ENCODE data around the gene TMEM209. TPM values are rescaled to one million over a fixed set of nuclear protein-coding genes. Genes with fewer than 3 reads are reported as not detected.

The TMEM209 gene
- polyA plus RNA-seq, 2 of the 4 experiments (the other 2 are of a cell fraction) = 12.8 to 36.6 TPM

DNA sequence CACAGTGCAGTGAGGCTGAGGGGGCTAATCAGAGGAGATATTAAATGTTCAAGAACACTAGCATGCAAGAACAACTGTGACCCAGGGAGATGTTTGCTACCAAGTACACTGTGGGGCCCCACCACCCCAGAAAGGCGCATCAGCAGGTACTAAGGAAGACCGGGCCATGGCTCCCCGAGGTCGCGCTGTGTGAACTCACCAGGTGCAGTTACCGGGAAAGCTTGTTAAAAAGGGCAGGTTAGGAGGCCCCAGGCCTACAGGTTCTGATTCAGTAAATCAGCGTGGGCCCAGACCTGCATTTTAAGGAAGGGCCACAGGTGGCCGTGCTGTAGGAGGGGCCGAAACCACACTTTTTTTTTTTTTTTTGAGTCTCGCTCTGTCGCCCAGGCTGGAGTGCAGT, 54.6 kb downstream of the TMEM209 start:
- no peak overlapping the region for H3K4me2 ChIP-seq
- POLR2A ChIA-PET = no interaction called here
- no peak overlapping the region for H3K4me3 ChIP-seq
- no peaks in the 10 kb centered on the region for H3K4me1 ChIP-seq
- H3K27ac ChIP-seq = no peak overlapping the region
- FAIRE-seq (no peak), ATAC-seq (no peak), DNase-seq (ENCODE audit: low read depth in 1 of 2, low spot score in 1 of 2) (no peak)
- 86% methylated on average over 11 of the region's 11 CpGs for WGBS (ENCODE audit: missing lambda C conversion rate)
- TF ChIP-seq KDM5A (IDR thresholded peaks at IDR 0.05) (no peak), HDAC2 (IDR thresholded peaks at IDR 0.05) (no peak), KDM1A (IDR thresholded peaks at IDR 0.05; ENCODE audit: low read depth) (no peak)
- TF ChIP-seq, protein P1, sequence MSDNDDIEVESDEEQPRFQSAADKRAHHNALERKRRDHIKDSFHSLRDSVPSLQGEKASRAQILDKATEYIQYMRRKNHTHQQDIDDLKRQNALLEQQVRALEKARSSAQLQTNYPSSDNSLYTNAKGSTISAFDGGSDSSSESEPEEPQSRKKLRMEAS (IDR thresholded peaks at IDR 0.05) = no peak
- H3K9me3 ChIP-seq = no peaks in the 10 kb centered on the region
- CTCF ChIA-PET = interaction anchor here (0.8 kb wide), 1 partner anchor 79 kb away, joined by 3 read pairs; no protein-coding TSS in a partner anchor

GRCh38 chr7:130149281-130150139, 55.7 kb downstream of the TMEM209 start:
- FAIRE-seq = no peak
- DNase-seq (ENCODE audit: low read depth in 1 of 2, low spot score in 1 of 2) = no peak
- Histone ChIP-seq H3K9me3 (no peaks in the 10 kb centered on the region), H3K4me2 (no peak overlapping the region), H3K4me3 (no peak overlapping the region), H3K27ac (no peak overlapping the region), H3K4me1 (peaks cover 6% of the 10 kb centered on the region; the same call in 2 of the 3 replicates)
- ChIA-PET POLR2A (no interaction called here), CTCF (interaction anchor here (0.7 to 0.8 kb wide), 2 partner anchors 77 to 529 kb away, joined by 3 read pairs; no protein-coding TSS in a partner anchor)
- TF ChIP-seq, protein P2, sequence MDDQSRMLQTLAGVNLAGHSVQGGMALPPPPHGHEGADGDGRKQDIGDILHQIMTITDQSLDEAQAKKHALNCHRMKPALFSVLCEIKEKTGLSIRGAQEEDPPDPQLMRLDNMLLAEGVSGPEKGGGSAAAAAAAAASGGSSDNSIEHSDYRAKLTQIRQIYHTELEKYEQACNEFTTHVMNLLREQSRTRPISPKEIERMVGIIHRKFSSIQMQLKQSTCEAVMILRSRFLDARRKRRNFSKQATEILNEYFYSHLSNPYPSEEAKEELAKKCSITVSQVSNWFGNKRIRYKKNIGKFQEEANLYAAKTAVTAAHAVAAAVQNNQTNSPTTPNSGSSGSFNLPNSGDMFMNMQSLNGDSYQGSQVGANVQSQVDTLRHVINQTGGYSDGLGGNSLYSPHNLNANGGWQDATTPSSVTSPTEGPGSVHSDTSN (IDR thresholded peaks at IDR 0.05) = no peak
- WGBS (ENCODE audit: missing lambda C conversion rate) = 78% methylated on average over 16 of the region's 20 CpGs
- no peak for ATAC-seq

DNA sequence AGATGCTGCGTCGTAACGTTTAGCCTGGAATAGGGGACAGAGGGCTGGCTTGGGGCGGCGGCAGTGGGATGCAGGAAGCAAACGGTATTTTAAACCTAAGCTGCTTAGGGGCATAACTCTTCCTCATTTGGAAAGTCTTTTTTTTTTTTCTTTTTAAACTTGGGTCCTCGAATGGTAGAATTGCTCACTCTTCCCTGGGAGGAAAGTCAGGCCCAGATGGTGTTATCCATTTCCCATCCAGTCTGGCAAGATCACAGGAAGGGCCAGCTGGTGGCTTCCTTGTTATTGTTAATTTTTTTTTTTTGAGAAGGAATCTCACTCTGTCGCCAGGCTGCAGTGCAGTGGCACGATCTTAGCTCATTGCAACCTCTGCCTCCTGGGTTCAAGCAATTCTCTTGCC, 56.6 kb downstream of the TMEM209 start:
- FAIRE-seq = no peak
- Histone ChIP-seq H3K4me3 (no peak overlapping the region), H3K4me1 (peaks cover 13% of the 10 kb centered on the region), H3K4me2 (no peak overlapping the region), H3K9me3 (no peaks in the 10 kb centered on the region), H3K27ac (no peak overlapping the region)
- no peak for DNase-seq (ENCODE audit: low read depth in 1 of 2, low spot score in 1 of 2)
- TF ChIP-seq HEYL (CRISPR knock-in tag; IDR thresholded peaks at IDR 0.05) (no peak), ZFP36 (IDR thresholded peaks at IDR 0.05; ENCODE audit: borderline replicate concordance, partially characterized antibody) (no peak)
- TF ChIP-seq, protein P3, sequence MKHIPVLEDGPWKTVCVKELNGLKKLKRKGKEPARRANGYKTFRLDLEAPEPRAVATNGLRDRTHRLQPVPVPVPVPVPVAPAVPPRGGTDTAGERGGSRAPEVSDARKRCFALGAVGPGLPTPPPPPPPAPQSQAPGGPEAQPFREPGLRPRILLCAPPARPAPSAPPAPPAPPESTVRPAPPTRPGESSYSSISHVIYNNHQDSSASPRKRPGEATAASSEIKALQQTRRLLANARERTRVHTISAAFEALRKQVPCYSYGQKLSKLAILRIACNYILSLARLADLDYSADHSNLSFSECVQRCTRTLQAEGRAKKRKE (CRISPR knock-in tag; IDR thresholded peaks at IDR 0.05; ENCODE audit: low read depth) = no peak
- ChIA-PET CTCF (interaction anchor here (0.6 kb wide), 1 partner anchor 286 kb away, joined by 3 read pairs; no protein-coding TSS in a partner anchor), POLR2A (no interaction called here)
- no peak for ATAC-seq
- 84% methylated on average over 9 of the region's 9 CpGs for WGBS (ENCODE audit: missing lambda C conversion rate)

DNA sequence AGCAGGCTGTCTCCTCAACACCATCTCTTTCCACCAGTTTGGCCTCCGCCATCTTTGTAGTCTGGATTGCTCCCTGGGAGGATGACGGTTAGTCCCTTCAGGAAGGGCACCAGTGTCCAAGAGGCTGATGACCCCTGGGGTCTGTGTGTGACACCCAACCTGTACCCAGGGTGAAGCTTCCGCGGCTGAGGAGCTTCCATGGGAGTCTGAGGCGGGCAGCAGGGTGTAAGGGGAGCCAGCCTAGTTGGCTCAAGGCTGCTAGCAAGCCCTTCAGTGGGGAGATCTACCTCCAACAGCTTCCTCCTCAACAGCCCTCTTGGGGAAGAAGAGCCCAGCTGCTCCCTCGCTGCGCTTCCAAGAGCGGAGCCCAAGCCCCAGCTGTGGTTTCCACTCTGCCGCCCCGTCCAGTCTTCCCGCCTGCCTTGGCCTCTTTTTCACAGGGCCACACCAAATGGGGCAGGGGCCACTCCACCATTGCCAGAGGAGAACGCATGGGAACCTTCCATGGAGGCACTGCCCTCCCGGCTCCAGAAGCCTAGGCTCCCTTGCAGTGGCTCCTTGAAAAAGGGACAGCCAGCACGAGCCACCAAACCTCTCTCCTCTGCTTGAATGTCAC, 57.4 kb downstream of the TMEM209 start:
- FAIRE-seq = no peak
- POLR2A ChIA-PET = no interaction called here
- 86% methylated on average over 14 of the region's 14 CpGs for WGBS (ENCODE audit: missing lambda C conversion rate)

More for the DNA sequence above, 57.4 kb downstream of the TMEM209 start:
- CTCF ChIA-PET = interaction anchor here (0.6 to 1.0 kb wide), 2 partner anchors 12 to 287 kb away, joined by 3 read pairs; no protein-coding TSS in a partner anchor
- H3K4me2 ChIP-seq = no peak overlapping the region
- H3K4me3 ChIP-seq = no peak overlapping the region
- no peak for DNase-seq (ENCODE audit: low read depth in 1 of 2, low spot score in 1 of 2)
- no peak overlapping the region for H3K27ac ChIP-seq
- H3K4me1 ChIP-seq = peaks cover 13% of the 10 kb centered on the region
- no peak for ATAC-seq
- no peak for TF ChIP-seq CHD2 (IDR thresholded peaks at IDR 0.05; ENCODE audit: low read length, partially characterized antibody)
- TF ChIP-seq HEYL (CRISPR knock-in tag; IDR thresholded peaks at IDR 0.05) = no peak
- TF ChIP-seq ZC3H11A (IDR thresholded peaks at IDR 0.05) = no peak
- no peak for TF ChIP-seq FOSB (CRISPR knock-in tag; IDR thresholded peaks at IDR 0.05)
- no peak for TF ChIP-seq MAFK (IDR thresholded peaks at IDR 0.05; ENCODE audit: partially characterized antibody)
- TF ChIP-seq RCOR1 (IDR thresholded peaks at IDR 0.05; ENCODE audit: low read depth, low read length) = no peak
- TF ChIP-seq RAD21 (conservative IDR thresholded peaks at IDR 0.05 in 1 of 2, IDR thresholded peaks at IDR 0.05 in 1 of 2) = no peak
- no peak for TF ChIP-seq JUN (IDR thresholded peaks at IDR 0.05)
- TF ChIP-seq HOXB13 (CRISPR knock-in tag; IDR thresholded peaks at IDR 0.05; ENCODE audit: low read depth) = no peak
- no peak for TF ChIP-seq HMGXB4 (CRISPR knock-in tag; IDR thresholded peaks at IDR 0.05; ENCODE audit: borderline replicate concordance)
- TF ChIP-seq EHMT2 (IDR thresholded peaks at IDR 0.05; ENCODE audit: low read depth) = no peak
- no peak for TF ChIP-seq CTCF (IDR thresholded peaks at IDR 0.05)
- TF ChIP-seq SMC3 (IDR thresholded peaks at IDR 0.05) = no peak
- no peaks in the 10 kb centered on the region for H3K9me3 ChIP-seq

Data from A549 (cell line).